Suppressor macrophage treated with lipopolysaccharide for 4 hours (primary cell): ENCODE results near the gene TMEM145.
"Not testable (repeated sequence)": the region's sequence is repeated elsewhere in the genome, so short reads cannot be mapped to it uniquely, and the experiment has no call there.

Experiments used
- DNase-seq: peaks from one replicate; pipeline ENCODE4 v3.0.0-alpha.2; 2020

The TMEM145 gene

GRCh38 chr19:42313096-42313839 is at the start of gene TMEM145:
Gene TMEM145 (plus strand): TSS chr19:42313309. CDS start chr19:42313377, 68 bp downstream.
- peak; percentile 36 for DNase-seq

DNA sequence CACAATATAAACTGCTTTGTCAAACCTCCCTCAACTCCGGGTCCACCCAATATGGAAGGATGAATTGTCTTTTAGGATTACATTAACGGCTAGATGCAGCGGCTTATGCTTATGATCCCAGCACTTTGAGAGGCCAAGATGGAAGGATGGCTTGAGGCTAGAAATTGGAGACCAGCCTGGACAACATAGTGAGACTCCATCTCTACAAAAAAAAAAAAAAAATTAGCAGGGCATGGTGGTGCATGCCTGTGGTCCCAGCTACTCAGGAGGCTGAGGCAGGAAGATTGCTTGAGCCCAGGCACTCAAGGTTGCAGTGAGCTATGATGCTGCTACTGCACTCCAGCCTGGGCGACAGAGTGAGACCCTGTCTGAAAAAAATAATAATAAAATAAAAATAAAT is 47.0 kb upstream of the TMEM145 start:
- DNase-seq = not testable (repeated sequence)

GRCh38 chr19:42266928-42267603 is 46.0 kb upstream of the TMEM145 start:
- not testable (repeated sequence) for DNase-seq

DNA sequence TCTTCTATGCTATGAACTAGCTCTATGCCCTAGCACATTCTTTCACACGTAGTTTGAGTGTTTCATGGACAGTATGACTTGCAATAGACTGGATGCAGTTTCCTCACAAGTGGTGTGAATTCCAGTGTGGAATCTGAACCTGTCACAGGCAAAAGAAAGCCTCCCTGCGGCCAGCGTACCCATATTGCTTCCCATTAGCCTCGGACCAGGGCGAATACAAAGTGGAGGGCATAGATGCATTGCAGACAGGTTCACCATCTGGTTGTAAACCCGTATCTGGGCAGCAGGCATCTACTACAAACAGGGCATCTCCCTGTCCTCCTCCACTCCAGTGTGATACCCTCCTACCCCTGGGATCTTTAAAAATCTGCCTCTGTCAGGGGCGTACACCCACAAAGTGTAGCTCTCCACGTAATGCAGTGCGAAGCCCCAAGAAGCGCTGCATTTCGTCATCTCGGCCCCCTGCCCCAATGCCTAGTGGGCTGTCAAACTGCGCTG is 45.4 kb upstream of the TMEM145 start:
- DNase-seq = no peak

- peak; percentile 100 for DNase-seq
Measured at GRCh38 chr19:42268142-42268703, 44.9 kb upstream of the TMEM145 start.

DNA sequence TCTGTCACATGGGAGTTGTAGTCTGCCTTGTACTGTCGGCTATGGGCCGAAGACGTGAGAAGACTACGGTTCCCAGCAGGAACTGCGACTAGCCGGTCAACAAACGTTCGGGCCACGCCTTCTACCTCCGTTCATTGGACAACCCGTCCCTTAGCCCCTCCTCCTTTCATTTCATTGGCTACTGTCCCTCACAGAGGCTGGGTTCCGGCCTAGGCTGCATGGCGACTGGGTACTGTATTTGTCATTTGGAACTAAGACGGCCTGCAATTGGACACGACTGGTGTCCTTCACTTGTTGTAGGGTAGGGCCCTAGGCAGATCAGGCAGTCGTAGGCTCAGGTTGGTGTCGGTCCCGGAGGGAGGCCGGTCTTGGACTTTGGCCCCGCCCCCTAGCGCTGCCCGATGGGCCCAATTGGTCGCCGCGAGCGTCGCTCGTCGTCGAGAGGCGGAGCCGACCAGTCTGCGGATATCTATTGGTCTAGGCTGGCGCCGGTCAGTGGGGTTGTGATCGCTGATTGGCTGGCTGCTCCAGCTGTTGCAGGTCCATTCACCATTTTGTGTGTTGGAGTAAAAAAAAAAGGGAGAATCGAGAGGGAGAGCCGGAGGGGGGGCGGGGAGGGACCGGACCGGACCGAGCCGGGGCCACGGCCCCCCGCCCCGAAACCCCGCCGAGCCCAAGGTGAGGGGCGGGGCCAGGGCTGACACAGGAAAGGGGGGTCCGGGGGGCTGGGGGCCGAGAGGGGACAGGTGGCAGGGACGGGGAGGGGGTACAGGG is 44.2 kb upstream of the TMEM145 start, which contains the start of gene CIC:
TSS of gene CIC (plus strand) at position 549 of the 774 bp plus-strand sequence. CDS start 2,532 bp downstream, outside the sequence.
- DNase-seq = peak; percentile 100

GRCh38 chr19:42269478-42270345 is 43.4 kb upstream of the TMEM145 start:
- DNase-seq = no peak

DNA sequence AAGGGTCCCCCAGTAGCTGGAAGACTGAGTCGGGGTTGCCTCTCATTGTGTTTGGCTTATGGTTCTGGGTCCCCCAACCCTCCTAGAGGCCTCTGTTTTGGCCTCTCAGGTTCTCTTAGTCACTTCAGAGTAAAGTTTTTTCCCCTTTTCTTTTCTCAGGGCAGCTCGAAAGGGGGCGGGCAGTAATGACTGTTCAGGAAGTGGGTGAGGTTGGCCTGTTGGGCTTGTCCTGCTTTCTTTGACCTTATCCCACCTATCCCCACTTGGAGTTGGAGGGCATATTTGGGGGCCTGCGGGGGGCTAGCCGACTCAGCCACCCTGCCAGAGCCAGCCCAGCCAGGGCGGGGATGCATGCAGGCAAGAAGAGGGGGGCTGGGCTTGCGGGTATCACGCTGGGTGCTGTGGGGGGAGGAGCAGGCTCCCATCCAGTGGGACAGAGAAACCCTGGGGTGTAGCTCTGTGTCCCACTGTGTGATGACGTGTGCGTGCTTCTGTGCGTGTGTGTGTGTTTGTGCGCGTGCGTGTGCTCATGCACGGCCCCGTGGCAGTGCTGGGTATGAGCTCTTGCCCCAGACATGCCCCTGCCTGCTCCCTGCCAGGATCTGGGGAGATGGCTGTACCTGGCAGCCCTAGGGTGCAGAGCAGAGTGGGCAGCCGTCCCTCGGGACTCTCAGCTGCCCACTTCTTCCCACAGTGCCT is 42.6 kb upstream of the TMEM145 start:
- peak; percentile 74 for DNase-seq

- no peak for DNase-seq
Measured at GRCh38 chr19:42271045-42271419, 42.1 kb upstream of the TMEM145 start.

DNA sequence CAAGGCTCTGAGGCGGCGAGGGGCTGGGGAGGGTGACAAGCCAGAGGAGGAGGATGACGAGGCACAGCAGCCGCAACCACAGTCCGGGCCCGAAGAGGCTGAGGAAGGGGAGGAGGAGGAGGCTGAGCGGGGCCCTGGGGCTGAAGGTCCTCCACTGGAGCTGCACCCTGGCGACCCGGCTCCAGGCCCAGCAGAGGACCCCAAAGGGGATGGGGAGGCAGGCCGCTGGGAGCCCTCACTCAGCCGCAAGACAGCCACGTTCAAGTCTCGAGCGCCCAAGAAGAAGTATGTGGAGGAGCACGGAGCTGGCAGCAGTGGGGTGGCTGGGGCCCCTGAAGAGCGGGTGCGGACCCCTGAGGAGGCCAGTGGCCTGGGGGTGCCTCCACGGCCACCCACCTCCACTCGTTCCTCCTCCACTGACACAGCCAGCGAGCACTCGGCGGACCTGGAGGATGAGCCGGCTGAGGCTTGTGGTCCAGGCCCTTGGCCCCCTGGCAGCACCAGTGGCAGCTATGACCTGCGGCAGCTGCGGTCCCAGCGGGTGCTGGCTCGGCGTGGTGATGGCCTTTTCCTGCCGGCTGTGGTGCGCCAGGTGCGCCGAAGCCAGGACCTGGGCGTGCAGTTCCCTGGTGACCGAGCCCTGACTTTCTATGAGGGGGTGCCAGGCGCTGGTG is 41.1 kb upstream of the TMEM145 start:
- DNase-seq = no peak

DNA sequence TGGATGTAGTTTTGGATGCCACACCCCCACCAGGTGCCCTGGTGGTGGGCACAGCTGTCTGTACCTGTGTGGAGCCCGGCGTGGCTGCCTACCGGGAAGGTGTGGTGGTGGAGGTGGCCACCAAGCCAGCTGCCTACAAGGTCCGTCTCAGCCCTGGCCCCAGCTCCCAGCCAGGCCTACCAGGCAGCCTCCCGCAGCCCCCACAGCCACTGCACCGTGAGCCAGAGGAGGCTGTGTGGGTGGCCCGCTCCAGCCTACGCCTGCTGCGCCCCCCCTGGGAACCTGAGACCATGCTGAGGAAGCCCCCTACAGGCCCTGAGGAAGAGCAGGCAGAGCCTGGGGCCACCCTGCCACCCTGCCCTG is 40.6 kb upstream of the TMEM145 start:
- no peak for DNase-seq

DNA sequence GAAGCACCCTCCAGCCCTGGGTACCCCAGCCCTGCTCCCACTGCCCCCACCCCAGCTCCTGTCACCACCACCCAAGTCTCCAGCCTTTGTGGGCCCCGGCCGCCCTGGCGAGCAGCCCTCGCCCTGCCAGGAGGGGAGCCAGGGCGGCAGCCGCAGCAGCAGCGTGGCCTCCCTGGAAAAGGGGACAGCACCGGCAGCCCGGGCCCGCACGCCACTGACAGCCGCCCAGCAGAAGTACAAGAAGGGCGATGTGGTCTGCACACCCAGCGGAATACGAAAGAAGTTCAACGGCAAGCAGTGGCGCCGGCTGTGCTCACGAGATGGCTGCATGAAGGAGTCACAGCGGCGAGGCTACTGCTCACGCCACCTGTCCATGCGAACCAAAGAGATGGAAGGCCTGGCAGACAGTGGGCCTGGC is 40.1 kb upstream of the TMEM145 start:
- no peak for DNase-seq

DNA sequence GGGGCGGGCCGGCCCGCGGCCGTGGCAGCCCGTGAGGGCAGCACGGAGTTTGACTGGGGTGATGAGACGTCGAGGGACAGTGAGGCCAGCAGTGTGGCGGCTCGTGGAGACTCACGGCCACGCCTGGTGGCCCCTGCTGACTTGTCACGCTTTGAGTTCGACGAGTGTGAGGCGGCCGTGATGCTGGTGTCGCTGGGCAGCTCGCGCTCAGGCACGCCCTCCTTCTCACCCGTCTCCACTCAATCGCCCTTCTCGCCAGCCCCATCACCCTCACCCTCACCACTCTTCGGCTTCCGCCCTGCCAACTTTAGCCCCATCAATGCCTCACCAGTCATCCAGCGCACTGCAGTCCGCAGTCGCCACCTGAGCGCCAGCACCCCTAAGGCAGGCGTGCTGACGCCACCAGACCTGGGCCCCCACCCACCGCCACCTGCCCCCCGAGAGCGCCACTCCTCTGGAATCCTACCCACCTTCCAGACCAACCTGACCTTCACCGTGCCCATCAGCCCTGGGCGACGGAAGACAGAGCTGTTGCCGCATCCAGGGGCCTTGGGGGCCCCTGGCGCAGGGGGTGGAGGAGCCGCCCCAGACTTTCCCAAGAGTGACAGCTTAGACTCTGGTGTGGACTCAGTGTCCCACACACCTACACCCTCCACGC is 39.6 kb upstream of the TMEM145 start:
- no peak for DNase-seq

DNA sequence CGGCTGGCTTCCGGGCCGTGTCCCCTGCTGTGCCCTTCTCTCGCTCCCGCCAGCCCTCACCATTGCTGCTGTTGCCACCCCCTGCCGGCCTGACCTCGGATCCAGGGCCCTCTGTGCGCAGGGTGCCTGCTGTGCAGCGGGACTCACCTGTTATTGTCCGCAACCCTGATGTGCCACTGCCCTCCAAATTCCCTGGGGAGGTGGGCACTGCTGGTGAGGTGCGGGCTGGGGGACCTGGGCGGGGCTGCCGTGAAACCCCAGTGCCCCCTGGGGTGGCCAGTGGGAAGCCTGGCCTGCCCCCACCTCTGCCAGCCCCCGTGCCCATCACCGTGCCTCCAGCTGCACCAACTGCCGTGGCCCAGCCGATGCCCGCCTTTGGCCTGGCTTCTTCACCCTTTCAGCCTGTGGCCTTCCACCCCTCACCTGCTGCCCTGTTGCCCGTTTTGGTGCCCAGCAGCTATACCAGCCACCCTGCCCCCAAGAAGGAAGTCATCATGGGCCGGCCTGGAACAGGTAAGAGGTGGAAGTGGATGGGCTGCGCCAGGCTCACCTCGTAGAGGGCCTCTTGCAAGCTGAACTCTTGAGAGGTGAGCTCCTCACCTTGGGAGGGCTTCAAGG is 38.9 kb upstream of the TMEM145 start:
- DNase-seq = no peak

GRCh38 chr19:42275103-42275502 is 38.0 kb upstream of the TMEM145 start:
- DNase-seq = no peak

DNA sequence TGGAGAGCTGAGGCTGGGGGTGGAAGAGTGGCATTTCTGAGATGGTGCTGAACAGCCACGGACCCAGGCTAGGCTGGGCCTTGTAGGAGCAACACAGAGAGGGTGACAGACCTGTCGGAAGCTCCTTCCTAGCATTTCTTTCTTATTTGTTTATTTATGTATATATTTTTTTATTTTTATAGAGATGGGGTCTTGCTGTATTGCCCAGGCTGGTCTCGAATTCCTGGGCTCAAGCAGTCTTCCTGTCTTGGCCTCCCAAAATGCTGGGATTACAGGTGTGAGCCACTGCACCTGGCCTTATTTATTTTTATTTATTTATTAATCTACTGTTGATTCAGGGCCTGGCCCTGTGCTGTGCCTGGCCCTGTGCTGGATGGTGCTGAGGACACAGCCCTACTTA is 37.6 kb upstream of the TMEM145 start:
- DNase-seq = no peak

- no peak for DNase-seq
Measured at GRCh38 chr19:42276284-42276683, 36.8 kb upstream of the TMEM145 start.

GRCh38 chr19:42276821-42277220 is 36.3 kb upstream of the TMEM145 start:
- DNase-seq = no peak

DNA sequence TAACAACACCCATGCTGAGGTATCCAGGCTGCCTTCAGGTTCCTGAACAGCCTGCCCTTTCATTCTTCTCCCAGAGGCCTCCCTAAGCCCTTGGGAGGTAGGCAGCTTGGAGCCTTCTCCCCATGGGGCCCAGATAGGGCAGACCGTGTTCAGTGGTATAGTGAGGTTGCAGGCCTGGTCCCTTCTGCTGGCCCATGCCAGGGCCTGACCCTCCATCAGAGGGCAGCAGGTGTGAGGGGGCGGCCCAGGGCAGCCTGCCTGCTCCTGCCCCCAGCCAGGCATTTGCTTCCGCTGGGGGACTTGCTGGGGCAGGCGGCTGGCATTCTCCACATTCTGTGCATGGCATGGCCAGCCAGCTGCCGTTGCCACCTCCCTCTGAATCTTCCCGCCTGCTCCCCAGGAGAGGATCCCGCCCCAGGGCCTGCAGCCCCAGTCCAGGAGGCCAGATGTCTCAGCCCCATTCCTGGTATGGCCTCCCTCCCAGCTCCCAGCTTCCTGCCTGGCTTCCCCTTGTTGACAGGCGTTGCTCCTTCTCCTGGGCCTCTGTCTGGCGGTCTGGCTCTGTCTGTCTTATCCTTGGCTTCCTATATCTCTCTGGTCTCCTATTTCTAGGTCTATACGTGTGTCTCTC is 35.2 kb upstream of the TMEM145 start:
- no peak for DNase-seq
